GM18907 (cell line): ENCODE measurements around the gene PTPRC.

Source experiments
- ATAC-seq: cut with Tn5 transposase; IDR thresholded peaks from one replicate; pipeline ENCODE4 v1.9.1; 2021; ENCODE audit warnings: mild to moderate bottlenecking, moderate library complexity; ENCODE audit not compliant: unreplicated experiment

The PTPRC gene

DNA sequence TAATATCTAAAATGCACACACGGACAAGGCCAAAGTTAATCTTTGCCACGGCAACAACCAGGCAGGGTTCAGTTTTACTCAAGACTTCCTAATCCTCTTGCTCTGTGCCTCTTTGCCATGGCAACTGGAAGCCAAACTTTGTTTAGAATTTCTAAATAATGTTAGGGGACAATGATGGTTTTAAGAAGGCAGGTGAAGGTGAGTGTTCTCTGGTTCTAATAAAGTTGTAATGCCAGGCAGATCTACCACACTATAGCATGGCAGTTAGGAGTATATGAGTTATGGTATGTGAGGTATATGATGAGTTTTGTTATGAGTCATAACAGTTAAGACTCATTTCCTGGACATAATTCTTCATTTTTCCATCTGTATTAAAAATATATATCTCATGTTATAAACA lies 2.7 kb downstream of the PTPRC start:
- ATAC-seq, result peak; percentile 62

DNA sequence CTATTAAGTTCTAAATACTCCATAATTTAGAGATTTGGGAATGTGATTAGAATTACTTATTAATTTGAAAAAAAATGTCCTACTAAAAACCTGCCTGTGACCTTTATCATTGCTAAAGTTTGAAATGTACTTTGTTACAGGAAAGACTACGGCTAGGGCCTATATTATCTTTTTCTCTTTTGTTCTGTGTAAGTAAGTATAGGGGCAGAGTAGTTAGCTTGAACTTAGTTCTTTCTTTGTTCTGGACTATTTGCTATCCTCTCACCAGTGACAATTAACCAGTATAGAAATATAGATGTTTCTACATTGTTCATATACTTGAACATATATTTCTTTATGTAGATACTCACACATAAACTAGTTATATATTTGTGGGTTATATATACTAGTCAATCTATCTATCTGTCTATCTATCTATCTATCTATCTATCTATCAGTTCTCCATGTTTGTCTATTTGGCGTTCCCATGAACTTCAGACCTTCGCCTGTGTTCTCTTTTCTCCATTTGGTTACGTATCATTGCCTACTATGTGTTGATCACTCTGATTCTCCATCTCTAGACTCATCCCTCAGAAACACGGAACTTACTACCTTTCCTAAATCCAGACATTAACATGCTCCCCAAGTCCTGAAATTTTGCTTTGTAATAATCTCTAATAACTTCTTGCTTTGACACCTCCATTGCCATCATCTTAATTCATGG lies 3.3 kb downstream of the PTPRC start:
- ATAC-seq, result no peak

DNA sequence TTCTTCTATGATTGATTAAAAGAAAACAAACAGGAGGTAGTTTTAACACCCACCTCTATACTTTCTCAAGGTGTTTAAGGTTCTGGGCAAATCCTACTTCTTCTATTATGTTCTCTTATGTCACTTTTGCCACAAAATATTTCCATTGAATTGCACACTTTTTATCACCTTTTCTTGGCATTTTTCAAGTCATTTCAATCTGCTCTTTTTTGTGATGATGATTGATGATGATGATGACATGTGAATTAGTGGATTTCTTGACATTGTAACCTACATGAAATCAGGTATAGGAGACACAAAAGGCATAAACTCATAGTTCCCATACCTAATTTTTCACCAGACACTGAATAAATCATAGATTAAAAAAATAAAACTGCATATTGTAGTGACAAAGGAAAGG lies 4.1 kb downstream of the PTPRC start:
- ATAC-seq, result no peak

DNA sequence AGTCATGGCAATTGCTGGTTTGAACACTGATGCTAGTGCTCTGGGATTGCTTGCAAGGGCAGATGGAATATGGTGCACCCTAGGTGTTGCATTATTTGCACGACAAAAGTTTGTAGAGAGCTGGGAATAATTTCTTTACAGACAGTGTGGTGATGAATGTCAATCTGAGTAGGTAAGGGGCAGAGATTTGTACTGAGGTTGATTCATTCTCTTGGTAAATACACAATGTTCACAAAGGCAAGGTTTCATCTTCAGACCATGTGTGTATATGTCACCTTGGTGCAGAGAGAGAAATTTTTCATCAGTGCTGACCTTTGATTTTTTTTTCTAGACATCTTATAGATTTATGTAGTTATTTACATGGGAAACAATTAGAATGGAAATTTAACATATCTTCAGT lies 5.0 kb downstream of the PTPRC start:
- no peak for ATAC-seq

DNA sequence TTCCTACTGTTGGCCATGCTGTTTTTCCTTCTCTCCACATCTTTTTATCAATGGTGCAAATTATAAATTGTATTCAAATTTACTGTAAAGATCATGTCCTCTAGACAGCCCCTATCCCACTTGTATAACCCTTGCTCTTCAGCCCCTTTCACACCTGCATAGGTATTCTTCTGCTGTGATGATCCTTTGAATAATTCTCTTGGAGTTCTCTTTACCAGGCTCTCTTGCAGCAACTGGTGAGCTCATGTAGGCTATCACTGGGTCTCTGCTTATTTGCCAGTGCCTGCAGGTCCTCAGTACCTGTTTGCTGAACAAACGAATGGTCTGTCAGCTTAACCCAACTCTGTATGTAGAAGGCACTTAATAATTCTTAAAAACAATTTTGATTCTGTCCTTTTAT lies 8.2 kb downstream of the PTPRC start:
- ATAC-seq, result no peak

DNA sequence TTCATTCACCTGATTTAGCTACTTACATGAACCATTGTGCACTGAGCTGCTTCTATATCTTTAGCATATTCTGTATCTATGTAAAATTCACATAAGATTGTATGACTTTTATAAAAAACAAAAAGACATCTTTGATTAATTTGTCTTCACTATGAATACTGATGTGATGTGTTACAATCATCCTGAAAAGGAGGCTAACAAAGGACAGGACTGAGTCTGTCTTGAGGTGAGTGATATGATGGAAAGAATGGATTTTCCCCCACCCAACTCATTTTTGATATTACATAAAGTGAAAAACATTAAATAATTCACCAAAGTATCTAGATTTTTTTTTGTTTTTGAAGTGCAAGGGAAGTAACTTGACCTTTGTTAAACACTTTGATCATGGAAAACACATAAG lies 9.8 kb downstream of the PTPRC start:
- no peak for ATAC-seq

DNA sequence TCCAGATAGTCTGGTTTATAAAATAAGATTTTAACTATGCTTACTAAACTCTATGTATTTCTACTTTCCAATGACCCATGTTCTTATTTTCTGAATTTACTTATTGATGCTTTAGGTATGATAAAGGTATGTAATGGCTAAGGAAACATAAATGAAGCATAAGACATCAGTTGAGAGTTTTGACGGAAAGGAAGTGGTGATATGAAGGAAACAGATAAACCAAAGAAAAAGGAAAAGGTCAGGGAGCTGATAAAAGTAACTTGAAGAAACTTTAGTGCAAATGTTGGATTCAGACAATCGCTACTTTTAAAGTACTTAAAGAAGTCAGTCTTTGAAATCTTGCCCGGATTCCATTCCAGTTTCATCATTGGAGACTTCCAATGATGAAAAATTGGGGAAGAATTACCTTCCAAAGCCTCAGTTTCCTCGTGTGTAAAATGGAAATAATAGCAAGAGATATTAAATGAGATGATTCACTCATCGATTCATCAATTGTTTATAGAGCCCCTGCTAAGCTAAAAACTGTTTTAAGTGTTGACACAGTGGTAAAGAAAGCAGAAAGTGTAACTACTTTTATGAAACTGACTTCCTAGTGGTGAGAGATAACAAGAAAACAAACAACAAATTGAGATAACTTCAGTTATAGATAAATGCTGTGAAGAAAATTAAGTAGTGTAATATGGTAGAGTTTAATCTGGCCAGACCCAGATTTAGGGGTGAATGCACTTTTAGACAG lies 10.6 kb downstream of the PTPRC start:
- ATAC-seq, result peak; percentile 21

DNA sequence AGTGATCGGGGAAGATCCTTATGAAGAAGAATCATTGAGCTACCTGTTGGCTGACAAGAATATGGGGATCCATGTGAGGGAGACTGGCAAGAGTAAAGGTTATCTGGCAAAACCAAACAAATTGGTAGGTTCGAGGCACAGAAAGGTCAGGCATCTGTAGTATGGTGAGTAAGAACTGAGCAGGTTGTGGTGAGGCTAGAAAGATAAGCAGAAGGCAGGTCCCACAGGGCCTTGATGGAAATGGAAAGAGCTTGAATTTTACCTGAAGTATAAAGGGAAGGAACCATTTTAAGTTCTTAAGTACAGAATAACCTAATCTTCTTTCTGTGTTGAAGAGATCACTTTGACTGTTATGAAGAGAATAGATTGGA lies 11.1 kb downstream of the PTPRC start:
- ATAC-seq, result peak; percentile 69

DNA sequence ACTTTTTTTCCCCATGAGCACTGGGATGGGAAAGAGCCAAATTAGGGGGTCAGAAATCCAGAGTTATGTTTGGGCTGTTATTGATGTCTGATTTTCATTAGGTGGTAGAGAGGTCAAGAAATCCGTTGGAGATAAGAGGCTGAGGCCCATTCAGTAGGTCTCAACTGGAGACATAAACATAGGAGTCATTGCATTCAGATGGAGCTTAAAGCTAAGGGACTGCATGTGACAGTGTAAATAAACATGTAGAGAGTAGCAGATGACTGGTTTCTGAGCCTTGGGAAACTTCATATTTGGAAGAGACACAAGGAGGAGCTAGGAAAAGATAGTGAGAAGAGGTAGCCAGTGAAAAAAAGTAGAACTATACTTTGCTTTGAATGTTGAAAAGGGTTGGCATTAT lies 11.7 kb downstream of the PTPRC start:
- ATAC-seq, result no peak

DNA sequence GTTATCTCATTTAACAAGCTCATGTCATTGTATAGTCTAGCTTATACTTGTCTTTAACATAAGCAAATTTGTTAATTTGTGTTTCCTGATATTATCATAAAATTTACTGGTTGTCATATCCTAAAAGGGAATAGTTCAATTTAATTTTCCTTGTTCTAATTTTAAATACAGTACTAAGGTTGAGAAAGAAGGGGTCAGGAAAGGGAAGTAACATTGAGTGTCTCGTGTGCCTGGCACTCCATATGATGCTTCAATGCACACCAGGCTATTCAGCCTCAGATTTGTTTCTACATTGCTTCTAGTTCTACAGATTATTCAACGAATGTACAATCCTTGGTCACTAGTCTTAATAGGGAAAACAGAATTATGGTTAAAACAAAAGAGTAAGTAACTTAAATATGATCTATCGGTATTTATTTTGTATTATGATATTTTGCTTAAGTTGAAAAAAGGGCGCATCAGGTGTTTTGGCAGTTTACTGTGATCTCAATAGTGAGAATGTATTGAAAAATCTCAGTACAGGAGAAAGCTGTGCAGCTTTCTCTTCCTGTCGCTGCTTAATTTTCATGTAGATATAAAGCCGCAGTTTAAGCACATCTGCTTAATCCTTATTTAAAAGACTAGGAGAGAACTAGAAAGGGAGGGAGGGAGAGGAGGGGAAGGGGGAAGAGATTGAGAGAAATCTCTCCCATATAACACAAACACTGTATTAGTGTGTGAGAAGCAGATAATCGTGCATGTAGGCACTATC lies 13.0 kb downstream of the PTPRC start:
- no peak for ATAC-seq

DNA sequence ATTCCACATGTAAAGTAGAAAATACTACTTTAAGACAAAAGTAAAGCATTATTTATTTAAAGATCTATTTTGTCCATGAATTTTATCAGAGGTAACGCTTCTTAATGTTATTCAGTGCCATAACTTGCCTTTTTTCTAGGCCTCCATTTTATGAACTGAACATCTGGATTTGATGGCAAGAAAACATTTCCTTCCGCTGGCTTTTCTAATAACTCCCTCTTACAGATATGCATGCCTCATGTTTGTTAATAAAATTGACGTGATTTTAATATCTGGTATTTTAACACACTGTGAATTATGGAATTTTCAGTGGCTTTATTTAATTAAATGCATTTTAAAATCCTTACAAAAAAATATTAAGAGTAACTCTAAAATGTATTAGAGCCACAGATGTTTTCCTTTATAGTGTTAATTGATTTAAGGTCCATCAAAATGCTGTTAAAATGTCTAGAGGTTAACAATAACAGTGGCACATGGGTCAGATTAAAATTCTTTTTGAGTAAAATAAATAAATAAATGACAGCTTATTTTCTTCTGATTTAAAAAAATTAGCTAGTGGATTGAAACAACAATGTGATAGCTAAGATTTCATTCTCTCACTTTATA lies 15.1 kb downstream of the PTPRC start:
- no peak for ATAC-seq

DNA sequence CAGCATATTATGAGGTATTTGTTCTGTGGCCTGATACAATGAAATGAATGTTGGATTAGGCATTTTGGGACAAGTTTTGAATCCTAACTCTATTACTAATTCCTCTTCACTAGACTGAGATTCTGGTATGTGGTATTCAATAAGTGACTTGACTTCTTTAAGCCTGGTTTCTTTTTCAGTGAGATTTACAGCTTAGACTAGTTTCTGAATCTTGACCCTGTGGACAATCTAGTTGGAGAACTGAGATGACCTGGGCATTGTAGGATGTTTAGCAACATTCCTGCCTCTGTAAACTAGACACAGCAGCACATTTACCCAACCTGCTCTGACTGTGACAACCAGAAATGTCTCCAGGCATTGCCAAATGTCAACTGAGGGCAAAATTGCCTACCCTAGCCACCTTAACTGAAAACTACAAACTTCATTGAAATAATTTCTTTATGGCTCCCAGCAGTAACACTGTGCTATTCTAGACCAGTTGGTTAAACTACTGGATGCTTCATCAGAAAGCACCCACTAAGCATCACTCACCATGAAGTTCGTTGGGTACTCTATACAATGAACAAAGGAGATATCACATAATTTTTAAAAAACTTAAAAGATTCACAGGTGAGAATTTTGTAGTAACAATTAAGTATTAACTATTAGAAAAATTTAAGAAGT lies 16.8 kb downstream of the PTPRC start:
- peak; percentile 32 for ATAC-seq

DNA sequence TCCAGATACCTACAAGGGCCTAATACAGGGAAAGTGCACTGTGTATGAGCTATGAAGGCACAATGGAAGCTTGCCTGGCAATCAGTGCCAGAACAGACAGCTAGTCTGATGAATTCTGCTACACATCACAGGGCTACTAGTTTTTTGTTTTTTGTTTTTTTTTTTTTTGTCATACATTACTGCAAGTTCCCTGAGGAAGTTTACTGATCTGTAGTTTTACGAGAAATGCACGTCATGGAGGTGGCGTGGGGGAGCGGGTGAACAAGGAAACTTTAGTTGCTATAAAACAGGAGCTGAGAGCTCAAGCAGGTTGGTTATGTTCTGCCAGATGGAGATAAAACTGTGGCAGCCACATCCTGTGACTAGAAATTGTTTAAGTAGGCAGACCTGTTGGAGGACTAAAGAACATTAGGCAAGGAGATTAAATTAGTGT lies 17.7 kb downstream of the PTPRC start:
- peak; percentile 39 for ATAC-seq

DNA sequence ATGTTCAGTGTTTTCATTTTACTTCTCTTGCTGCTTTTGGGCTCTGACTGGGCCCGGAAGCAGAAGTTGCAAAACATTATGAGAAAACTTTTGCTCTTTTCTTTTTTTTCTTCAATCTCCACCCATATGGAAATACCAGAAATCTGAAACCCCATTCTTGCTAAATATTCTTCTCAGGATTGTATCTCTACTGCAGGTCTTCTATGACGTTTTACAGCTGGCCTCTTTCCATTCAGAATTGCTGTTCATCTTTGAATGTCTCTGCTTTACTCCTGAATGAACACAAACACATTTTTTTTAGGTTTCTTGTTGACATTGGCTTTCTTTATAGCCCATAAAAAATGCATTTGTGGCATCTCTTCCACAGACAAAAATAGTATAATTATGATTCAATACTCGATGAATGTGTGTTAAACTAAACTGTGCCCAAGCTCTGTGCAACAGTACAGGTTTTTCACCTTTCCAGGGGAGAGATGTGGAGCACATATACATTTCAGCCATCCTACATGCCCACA lies 18.8 kb downstream of the PTPRC start:
- ATAC-seq, result peak; percentile 44

DNA sequence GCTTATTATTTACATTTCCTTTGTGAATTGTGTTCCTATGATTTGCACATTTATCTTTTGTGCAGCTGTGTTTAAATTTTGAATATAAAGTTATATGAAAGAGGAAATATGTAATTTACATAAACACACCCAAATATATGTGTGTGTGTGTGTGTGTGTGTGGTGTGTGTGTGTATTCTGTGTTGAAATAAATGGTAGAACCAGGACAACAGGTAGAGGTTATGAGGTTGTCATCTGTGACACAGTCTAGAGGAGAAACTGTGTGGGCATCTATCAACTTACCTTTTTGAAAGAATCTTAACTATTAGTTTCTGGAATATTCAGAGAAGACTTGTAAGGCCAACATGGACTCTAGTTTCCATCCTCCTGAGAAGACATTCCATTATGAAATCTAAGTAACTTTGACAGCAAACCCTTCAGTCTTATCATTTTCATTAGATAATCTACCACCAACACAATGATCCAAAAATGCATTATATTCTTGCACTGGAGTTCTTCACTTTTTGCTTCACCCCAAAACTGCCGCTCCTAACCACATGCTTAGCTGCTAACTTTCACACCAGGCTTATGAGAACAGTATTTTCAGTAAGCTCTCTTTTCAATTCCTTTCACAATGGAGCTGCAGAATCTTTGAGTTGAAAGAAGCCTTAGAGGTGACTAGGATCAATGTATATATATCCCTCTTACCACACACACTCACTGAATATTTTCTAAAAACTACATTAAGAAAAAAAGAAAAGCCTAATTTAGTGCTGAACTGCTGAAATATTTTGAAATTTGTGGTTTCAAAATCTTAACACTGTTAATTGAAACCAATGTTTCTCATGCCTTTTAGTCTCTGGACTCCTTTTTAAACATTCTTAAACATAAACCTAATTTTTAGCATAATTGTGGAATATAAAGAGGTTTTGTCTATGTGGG lies 21.8 kb downstream of the PTPRC start:
- peak; percentile 41 for ATAC-seq

DNA sequence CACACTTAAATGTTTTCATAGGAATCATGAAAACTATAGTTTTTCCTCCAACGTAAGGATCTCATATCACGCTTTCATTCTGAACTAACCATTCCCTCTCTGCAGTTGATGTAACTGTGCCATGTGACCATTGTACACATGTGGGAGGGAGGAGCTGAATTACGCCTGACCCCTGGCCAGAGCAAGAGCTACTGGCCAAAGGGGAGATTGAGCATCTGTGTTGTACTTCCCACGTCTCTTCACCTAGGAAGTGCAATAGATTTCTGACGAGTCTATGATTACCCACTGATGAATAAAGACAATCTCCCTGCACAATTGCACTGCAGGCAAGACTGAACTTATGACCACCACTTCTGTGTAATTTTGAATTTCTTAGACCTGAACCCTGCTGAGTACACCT lies 24.0 kb downstream of the PTPRC start:
- ATAC-seq, result no peak

DNA sequence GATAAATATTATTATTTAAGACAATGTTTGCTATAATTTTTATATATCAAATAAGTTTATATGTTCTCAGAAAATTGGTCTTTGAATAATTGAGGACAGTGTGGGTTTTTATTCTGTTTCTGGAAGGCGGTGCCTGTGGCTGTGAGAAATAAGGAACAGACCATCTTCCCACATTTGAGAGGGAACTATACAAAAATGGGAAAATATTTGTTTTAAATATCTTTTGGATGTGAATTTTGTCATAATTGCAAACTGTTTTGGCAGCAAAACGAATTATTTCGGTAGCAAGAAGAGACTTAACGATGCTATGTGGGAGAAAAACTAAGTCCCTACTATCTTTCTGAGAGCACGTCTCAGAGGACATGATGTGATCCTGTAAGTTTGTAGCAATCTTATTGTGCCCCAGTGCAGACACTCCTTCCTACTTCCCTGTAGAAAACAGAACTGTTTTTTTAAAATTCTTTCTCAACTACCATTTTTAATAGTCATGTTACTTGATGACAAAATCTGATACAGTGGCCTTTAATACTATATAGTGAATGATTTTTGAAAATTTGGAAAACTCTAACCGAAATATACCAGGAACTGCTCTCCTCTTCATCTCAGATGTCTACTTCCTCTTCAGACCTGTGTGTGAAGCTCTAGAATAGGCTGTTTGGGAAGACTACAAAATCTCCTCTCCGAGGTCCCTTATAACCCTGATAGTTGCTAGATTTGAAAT lies 25.4 kb downstream of the PTPRC start:
- ATAC-seq, result no peak

DNA sequence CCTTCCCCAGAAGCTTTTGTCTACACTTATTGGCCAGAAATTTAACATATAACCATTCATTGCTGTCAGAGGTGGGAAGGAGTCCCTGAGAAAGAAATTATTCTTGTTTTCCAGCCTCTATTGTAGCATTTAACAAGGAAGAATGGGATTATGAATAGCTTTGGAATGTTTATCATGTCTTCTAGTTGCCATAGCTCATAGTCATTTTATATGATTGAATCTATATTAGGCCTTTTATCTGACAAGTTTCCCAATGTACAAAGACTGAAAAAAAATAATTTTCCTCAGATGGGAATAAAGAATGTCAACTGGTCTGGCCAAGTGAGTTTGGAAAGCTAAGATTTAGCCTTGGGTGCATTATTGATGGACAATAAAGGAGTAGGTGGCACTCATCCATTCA lies 28.3 kb downstream of the PTPRC start:
- ATAC-seq, result no peak

DNA sequence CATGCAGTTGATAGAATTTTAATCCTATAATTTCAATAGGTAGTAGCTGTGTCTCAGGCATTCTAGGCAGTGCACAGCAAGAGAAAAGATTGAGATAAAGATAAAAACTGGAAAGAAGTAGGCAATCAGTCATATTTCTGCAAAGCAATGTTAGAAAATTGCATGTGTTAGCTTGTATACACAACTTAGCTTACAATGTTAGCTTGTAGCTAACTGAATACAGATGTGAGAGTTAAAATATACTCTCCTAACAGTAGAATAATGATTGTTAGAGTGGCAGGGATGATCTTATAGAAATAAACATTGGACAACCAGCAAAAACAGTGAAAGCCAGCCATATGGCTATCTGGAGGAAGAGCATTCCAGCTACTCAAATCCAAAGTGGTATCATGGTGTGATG lies 29.0 kb downstream of the PTPRC start:
- ATAC-seq, result no peak
